COR-L47 (cell line): ENCODE measurements around the gene TOR1A.

Experiments used
- DNase-seq: peaks from one replicate; lab custom pipeline; 2025; lab: John Stamatoyannopoulos, UW

TOR1A gene

GRCh38 chr9:129851821-129852220 is 27.9 kb upstream of the TOR1A start:
- no peak for DNase-seq

- DNase-seq, result no peak
Observed at GRCh38 chr9:129850821-129851550, 27.1 kb upstream of the TOR1A start.

GRCh38 chr9:129849901-129850300 is 26.0 kb upstream of the TOR1A start:
- DNase-seq, result no peak

- DNase-seq, result no peak
Observed at GRCh38 chr9:129848712-129849441, 24.9 kb upstream of the TOR1A start.

- no peak for DNase-seq
Observed at GRCh38 chr9:129845373-129845772, 21.4 kb upstream of the TOR1A start.

DNA sequence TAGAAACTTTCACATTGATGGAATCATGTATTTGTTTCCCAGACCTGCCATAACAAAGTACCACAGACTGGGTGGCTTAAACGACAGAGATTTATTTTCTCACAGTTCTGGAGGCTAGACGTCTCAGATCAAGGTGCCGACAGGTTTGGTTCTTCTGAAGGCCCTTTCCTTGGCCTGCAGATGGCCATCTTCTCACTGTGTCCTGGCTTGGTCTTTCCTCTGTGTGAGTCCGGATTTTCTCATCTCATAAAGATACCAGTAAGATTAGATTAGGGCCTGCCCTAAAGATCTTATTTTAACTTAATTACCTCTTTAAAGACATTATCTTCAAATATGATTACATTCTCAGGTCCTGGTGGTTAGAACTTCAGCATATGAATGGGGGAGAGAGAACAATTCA is 17.1 kb upstream of the TOR1A start:
- no peak for DNase-seq

DNA sequence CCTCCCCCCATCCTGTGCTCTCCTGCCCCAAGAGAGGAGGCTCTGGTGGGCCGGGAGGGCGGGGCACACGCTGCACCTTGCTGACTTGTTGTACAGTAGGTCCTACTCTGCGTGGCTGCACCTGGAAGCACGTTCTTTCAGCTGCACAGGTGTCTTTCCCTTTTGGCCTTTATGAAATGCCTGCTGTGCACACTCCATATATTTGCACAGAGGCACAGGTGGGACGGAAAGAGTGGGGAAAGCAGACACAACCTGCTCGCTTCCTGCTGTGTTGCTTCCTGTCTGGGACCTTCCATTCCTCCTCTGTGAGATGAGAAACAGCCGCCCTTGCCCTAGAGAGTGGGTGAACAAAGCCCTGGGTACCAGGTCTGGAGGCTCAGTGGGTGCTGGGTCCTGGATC is 16.1 kb upstream of the TOR1A start:
- peak; percentile 88 for DNase-seq

DNA sequence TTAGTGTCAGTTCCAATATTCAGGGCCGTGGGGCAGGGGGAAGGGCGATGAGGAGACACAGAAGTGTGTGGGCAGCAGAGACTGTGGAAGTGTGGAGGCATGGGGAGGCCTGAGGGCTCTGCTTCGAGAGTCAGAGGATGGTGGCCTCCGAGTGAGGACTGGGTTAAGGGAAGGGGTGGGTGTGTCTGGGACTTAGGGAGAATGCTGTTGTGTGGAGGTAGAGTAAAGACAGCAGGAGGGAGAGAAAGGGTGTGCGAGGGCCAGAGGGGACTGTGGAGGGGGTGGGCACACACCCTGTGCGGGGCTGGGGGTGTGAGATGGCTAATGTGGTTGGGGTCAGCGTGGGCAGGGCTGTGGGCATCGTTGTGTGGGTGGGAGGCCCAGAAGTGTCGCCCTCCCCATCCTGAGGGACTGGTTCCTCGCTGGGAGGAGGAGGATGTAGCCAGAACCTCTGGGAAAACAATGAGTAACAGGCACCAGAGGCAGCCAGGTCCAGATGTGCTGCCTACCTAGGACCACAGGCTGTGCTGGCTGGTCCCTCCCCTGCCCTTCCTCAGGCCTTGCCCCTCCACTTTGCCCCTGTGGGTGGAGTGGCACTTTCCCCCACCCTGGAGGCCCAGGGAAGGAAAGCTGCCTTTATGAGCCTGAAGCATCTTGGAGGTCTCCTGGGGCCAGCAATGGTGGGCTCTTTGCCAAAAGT is 15.5 kb upstream of the TOR1A start:
- DNase-seq, result no peak

- no peak for DNase-seq
Observed at GRCh38 chr9:129838707-129839259, 14.8 kb upstream of the TOR1A start.

GRCh38 chr9:129836311-129837007 is 12.5 kb upstream of the TOR1A start:
- no peak for DNase-seq

- no peak for DNase-seq
Observed at GRCh38 chr9:129835860-129836223, 11.9 kb upstream of the TOR1A start.

GRCh38 chr9:129835128-129835859 is 11.4 kb upstream of the TOR1A start, which contains the start of the genes C9orf78 and USP20:
Gene C9orf78 (minus strand): TSS chr9:129835275. CDS start chr9:129835221, 54 bp downstream.
Gene USP20 (plus strand): TSS chr9:129835458. CDS start chr9:129852556, 17,098 bp downstream.
- DNase-seq, result peak; percentile 99

DNA sequence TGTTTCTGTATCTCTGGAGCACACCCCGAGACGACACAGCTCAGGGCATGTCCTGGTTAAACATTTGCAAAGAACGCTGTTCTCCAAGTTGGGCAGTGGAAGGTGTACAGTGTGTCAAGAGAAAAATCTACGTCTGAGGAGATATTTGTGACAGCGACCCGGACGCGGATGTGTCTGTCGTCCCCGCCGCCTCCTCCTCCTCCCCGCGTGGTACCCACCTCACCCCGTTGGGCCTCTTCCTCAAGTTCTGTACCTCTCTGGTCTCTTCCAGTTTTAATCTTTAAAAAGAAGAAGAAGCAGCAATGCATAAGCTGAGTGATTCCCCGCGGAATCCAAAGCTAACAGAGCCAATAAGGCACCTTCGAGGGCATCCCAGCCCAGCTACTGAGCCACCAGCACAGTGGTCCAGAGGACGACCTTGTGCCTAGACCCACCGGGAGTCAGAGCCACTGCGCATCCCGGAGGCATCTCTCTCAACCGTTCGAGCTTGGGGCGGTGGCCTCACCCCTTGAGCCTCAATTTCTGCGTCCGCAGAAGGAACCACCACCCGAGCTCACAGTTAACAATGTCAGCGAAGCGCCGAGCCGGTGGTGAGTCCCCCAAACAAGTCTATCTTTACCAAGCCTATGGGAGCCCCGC is 10.7 kb upstream of the TOR1A start:
- DNase-seq, result no peak

DNA sequence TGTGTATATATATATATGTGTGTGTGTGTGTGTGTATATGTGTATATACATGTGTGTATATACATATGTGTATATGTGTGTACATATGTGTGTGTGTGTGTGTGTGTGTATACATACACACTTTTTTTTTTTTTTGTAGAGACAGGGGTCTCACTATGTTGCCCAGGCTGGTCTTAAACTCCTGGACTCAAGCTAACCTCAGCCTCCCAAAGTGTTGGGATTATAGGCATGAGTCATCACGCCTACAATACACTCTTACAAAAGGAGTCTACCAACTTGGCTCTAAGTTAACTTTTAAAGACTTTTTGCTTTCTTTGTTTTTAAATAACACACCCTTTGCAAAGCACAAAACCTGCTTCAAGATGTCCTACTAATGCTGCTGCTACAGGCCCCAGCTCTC is 9.0 kb upstream of the TOR1A start:
- DNase-seq, result no peak

GRCh38 chr9:129828969-129829368 is 5.0 kb upstream of the TOR1A start:
- DNase-seq, result no peak

DNA sequence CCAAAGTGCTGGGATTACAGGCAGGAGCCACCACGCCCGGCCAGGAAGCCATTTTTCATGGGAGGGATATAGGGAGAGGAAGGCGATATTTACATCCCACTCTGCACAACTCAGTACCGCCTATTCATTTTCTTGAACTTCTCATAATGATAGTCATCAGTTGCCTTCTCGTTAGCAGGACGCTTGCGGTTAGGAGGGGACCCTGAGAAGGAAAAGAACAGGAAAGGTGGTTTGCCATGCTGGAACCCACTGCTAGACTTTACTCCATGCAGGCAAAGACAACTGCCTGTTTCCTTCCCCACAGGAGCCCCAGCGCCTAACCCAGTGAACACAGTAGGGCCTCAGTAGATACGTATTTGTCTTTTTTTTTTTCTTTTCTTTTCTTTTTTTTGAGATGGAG is 4.1 kb upstream of the TOR1A start:
- DNase-seq, result no peak

GRCh38 chr9:129826759-129827158 is 2.8 kb upstream of the TOR1A start:
- no peak for DNase-seq

- no peak for DNase-seq
Observed at GRCh38 chr9:129826344-129826743, 2.4 kb upstream of the TOR1A start.

GRCh38 chr9:129823542-129823934 is 398 bp downstream of the TOR1A start:
- DNase-seq, result no peak

DNA sequence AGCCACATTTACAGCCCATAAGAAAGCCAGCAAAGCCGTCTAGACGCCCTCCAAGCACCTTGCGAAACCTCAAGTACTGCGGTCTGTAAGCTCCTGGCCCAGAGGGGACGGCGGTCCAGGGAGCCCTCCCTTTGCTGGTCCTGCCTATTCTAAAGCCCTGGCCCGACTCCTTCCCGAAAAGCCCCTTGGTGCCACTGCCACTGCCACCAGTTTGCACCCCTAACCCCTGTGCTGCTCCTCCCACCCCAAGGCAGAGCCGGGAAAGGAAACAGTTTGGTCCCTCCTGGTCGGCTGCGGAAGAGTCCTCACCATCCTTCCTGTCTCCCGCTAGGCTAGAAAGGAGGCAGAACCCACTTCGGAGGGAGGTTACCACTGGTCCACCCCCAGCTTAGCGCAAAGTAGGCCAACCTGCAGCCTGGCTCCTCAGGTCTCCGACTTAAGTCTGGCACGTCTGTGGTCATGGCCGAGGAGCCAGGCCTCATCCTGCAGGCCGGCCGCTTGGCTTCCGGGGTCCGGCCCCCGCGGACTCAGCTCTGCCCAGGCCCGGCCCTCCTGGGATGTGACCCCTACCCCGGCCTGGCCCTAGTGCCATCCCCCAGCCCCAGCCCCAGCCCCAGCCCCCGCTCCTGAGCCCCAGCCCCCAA is 916 bp downstream of the TOR1A start:
- no peak for DNase-seq
